Left lobe of liver (tissue), 2 donors: ENCODE data around the gene HEATR5B. TPM values are rescaled to one million over a fixed set of nuclear protein-coding genes. Genes with fewer than 3 reads are reported as not detected.
"Not testable (repeated sequence)": the region's sequence is repeated elsewhere in the genome, so short reads cannot be mapped to it uniquely, and the experiment has no call there.

Experiments
- ATAC-seq: fragments of 200-7000 bp; cut with Tn5 transposase; one replicate; pipeline ENCODE4 v1.9.1; 2020; ENCODE audit warnings: mild to moderate bottlenecking, moderate library complexity
- DNase-seq: peaks from one replicate; pipeline ENCODE4 v3.0.0-alpha.2; 2020; ENCODE audit warnings: low spot score
- total RNA-seq: library from RNA; stranded (reverse); gene quantifications from one replicate; pipeline ENCODE4 v1.2.1, GENCODE V29; 2021
- donor health status: DM: no; HTN: no; CAD: no; lungs with moderate emphysema.
- donor health status: DM: no; HTN: yes; CAD: no.

Gene HEATR5B
- total RNA-seq, 1 donor from 2014 or later: 7.7 TPM

DNA sequence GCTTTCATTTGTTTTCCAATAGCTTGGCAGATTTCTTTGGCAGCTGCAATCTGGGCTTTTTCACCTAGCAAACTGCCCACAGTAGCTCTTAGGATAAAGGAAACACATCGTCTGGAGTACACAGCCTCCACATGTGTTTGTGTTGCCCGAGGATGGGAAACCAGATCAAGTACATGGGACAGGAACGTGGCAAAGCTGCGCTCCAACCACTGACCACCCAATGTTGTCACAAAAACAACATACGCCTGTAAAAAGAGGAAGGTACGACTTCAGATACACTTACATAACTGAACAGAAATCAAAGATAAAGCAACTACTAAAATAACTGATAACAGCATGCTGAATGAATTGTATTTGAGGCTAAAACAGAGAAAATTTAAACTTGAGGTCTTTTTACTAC is 15.5 kb downstream of the HEATR5B start:
- ATAC-seq: no peak

GRCh38 chr2:37061776-37062175 is 22.4 kb downstream of the HEATR5B start:
- no peak for ATAC-seq
- no peak for DNase-seq

More for the DNA sequence above, 15.5 kb downstream of the HEATR5B start:
- DNase-seq: no peak

DNA sequence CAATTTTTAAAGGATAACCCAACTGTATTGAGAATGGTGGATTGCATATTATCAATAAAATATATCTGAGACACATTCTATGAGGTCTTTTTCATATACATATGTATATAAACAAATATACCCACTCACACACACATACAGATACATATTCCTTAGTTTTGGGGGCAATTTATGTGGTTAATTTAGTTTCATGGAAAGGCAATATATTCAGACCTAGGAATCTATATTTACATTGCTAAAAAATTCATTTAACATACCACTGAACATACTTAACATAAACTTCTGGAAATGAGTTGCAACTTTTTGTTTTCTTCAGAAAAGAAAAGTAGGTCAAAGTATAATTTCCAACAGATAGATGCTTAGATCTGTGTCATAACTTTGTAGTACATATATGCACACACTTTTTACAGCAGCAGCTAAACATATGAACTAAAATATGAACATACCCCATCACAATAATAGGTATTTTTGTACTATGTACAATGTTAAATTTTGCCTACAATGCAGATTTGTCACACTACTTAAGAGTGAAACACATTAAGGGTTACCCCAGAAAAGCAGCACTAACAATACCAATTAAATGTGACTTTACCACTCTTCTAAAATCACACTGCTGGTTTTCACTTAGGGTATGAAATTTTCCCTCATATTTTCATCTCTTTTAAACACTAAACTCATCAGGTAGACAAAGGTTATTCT is 23.0 kb downstream of the HEATR5B start:
- DNase-seq: no peak
- no peak for ATAC-seq

GRCh38 chr2:37060446-37060845 is 23.7 kb downstream of the HEATR5B start:
- ATAC-seq (no peak), DNase-seq (no peak)

DNA sequence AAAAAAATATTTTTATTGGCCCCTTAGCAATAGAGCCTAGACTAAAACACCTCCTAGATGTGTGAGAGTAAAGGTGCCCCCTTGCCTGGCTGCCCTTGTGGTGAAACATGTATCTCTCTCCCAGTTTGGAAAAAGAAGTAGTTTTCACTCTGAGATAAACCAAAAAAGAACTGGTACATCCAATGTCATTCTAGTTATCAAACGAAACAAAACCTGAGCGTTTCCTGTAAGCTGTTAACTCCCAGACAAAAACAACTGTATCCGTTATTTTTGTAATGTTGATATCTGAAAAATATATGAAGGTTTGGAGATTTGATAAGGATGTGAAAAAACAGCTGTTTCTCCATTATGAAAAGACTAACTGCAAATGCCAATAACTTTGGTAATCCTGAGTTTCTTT is 24.3 kb downstream of the HEATR5B start:
- ATAC-seq (no peak), DNase-seq (no peak)

GRCh38 chr2:37052600-37053332 is 31.4 kb downstream of the HEATR5B start:
- DNase-seq (no peak), ATAC-seq (no peak)

- DNase-seq (no peak), ATAC-seq (no peak)
These were observed 44.6 kb downstream of the HEATR5B start for GRCh38 chr2:37039580-37039979.

DNA sequence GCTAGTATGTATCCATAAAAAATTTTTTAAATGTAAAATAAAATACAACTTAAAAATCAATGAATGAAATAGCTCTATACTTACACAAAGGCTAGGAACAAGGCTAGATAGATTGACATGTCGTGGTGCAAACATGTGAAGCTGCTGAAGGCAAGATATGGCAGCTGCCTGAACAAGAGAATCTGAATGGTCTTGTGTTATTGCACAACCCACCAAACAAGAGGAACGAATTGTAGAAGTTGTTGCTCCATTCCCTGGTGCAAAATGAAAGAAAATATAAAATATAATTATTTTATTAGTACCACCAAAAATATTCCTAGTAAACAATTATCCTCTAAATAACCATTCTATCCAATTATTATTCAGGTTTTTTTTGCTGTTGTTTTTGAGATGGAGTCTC is 46.4 kb downstream of the HEATR5B start:
- DNase-seq (no peak), ATAC-seq (no peak)

DNA sequence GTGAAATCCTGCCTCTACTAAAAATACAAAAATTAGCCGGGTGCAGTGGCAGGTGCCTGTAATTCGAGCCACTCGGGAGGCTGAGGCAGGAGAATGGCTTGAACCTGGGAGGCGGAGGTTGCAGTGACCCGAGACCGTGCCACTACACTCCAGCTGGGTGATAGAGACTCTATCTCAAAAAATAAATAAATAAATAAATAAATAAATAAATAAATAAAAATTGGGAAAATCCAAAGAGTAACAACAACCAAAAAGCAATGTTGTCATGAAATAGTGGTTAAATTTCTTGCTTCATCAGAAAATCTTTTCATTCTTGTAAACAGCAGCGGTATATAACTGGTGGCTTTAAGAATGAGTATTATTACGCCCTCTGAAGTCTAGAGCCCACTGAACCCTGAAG is 54.4 kb downstream of the HEATR5B start:
- no peak for ATAC-seq
- no peak for DNase-seq

- ATAC-seq: peak; percentile 25
- no peak for DNase-seq
These were observed 58.1 kb downstream of the HEATR5B start for GRCh38 chr2:37026050-37026449.

DNA sequence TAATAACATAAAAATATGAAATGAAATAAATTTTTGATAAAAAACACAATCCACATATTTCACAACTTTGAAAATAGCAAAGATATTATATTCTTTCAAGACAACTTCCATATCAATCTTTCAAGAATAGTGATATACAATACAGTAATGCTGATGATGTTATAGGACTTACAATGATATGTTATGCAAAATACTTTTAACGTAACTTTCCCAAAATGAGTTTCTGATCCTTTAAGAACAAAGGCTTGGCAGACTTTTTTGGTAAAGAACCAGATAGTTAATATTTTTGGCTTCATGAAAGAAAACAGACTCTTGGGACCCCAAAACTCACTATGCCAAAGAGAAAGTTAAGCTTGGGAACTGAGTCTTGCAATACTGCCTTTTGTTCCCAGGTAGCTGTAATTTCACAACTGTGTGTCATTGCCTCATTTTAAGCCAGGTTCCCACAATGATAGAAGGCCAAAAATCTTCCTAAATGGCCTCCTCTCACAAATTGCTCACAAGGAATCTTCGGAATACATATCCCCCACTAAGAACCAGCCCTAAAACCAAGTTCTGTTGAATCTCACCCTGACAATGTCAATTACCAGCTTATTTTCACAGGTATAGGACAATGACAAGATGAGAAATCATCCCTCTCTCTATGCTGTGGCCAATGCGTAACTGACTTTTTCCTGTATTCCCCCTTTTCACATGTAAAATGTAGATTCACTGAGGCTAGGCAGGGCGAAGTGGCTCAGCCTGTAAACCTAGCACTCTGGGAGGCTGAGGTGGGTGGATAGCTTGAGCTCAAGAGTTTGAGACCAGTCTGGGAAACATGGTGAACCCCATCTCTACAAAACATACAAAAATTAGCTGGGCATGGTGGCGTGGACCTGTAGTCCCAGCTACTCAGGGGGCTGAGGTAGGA is 63.0 kb downstream of the HEATR5B start:
- no peak for ATAC-seq

DNA sequence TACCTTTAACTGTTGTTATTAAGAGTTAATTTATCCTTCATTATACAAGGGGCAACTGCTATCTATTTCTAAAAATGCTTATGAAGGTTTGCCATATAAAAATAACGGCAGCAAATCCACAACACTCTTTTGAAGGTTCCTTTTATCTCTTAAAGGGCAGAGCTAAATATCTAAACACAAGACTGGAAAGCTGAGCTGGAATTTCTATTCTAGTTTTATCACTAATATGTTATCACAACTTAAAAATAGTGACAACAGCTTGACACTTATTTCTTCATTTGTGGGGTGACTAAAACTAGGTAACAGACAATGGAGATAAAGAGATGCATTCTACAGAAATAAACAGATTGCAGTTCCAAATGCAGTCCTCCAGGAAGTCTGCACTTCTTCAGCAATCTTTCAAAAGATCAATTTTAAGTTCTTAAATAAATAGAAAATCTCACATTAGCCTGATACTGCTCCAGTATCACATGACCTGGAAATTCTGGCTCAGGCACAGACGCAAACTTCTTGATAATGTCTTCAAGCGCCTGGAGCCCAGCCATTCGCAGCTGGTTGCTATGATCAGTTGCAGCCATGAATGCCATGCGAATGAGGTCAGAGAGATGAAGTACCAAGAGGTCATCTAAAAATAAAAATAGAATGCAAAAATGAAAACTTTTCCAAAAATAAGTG is 63.8 kb downstream of the HEATR5B start:
- peak; percentile 35 for ATAC-seq
- no peak for DNase-seq

More for the DNA sequence above, 63.0 kb downstream of the HEATR5B start:
- no peak for DNase-seq

GRCh38 chr2:37013315-37013641 is 70.9 kb downstream of the HEATR5B start:
- no peak for ATAC-seq
- no peak for DNase-seq

- no peak for DNase-seq
- no peak for ATAC-seq
These were observed 73.0 kb downstream of the HEATR5B start for GRCh38 chr2:37011130-37011529.

DNA sequence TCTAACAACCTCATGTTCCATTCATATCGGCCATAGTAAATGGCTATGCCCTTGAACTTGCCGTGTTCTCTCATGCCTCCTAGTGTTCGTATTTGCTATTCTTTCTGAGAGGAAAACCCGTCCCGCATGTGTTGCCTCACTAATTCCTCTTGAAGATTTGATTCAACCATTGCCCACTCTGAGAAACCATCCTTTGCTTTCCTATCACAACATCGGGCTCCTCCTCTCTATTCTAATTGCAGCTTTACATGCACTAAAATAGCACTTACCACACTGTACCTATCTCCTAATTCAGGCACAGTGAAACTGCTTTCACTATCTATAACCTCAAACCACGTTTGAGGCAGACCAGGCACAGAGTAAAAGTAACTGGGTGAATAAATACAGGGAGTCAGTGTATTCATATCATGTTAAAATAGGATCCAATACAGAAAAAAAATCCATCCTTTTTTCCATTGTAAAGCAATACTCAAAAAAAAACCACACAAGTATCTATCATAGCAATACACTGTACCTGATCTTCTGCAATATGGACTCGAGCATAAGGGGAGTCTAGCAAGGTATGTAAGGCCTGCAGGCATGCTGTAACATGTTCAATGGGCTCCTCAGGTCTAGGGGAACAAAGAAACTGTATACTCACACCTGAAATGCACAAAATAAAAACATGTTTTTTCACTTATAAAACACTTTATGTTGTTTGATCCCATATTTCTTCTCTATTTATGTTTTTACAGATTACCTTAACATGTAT is 78.9 kb downstream of the HEATR5B start:
- DNase-seq (no peak), ATAC-seq (peak; percentile 77)

DNA sequence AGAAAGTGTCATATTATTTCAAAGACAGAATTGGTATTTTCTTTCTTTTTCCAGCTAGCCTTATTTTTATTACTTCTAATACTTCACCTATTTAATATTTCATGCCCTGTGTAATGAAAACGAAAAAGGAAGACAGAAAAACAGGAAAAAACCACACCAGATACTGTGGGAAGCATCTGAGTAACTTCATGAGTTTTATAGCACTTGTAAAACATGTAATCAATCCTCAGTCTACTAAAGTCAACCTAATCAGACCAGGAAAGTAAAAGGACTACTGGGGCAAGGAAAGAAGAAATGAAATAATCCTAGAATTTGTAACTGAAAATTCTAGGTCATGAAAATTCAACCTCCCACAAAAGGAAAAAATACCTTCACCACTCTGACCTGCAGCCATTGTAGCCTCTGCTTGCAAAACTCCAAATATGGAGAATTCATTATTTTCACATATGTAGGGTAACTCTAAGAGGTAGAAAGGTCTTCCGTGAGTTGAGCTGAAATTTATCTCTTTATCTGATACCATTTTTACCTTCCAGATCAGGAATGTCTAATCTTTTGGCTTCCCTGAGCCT is 83.1 kb downstream of the HEATR5B start:
- DNase-seq (no peak), ATAC-seq (no peak)

- DNase-seq (no peak), ATAC-seq (no peak)
These were observed 83.9 kb downstream of the HEATR5B start for GRCh38 chr2:37000318-37000717.

DNA sequence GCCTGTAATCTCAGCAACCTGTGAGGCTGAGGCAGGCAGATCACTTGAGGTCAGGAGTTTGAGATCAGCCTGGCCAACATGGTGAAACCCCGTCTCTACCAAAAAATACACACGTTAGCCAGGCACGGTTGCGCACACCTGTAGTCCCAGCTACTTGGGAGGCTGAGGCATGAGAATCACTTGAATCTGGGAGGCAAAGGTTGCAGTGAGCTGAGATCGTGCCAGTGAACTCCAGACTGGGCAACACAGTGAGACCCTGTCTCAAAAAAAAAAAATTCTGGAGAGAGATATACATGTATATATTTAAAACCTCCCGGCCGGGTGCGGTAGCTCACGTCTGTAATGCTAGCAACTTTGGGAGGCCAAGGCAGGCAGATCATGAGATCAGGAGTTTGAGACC is 84.8 kb downstream of the HEATR5B start:
- ATAC-seq, DNase-seq: not testable (repeated sequence)

DNA sequence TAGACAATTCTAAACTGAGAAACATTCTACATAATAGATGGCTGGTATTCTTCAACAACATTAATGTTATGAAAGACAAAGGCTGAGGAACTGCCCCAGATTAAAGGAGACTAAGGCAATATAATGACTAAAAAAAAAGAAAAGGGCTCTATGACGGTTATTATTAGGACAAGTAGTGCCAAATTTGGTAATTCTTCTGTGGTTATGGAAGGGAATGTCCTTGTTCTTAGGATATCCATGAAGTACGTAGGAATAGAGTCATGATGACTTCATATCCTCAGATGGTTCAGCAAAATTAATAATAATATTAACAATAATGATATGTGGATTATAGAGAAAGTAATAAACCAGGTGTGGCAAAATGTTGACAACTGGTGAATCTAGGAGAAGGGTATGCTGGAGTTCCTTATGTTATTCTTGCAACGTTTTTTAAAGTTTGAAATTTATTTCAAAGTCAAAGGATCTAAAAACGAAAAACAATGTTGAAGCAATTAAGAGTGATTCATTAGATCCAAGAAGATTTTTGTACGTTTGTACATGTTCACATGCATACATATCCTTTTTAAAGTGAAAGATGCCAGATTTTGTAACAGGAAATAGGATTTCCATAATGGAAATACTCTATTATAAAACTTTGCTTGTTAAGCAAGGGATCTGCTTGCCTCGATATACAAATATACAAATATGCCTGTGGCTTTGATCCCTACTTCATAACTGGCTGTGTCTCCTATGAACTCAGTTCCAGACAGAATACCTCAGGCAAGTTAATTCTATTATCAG is 90.1 kb downstream of the HEATR5B start:
- ATAC-seq (no peak), DNase-seq (no peak)
